Measurements from ENCODE around the gene ABCB6. TPM values are rescaled to one million over a fixed set of nuclear protein-coding genes. Genes with fewer than 3 reads are reported as not detected.

ABCB6 gene
- total RNA-seq, 1 donor, result 1.3 TPM

- H3K4me1 ChIP-seq (ENCODE audit: insufficient read depth, low read length), result peaks cover 79% of the 10 kb centered on the region
These were observed 30.6 kb upstream of the ABCB6 start for GRCh38 chr2:219249203-219249980.

GRCh38 chr2:219248845-219249202 lies 30.1 kb upstream of the ABCB6 start:
- Histone ChIP-seq H3K4me1 (ENCODE audit: insufficient read depth, low read length) (peaks cover 84% of the 10 kb centered on the region), H3K4me3 (ENCODE audit: low read length) (peak overlapping the region; percentile 22), H3K27me3 (ENCODE audit: insufficient read depth, low read length) (no peaks in the 10 kb centered on the region), H3K9me3 (ENCODE audit: low read depth, low read length) (no peaks in the 10 kb centered on the region)

More at GRCh38 chr2:219249203-219249980, 30.6 kb upstream of the ABCB6 start:
- Histone ChIP-seq H3K9me3 (ENCODE audit: low read depth, low read length) (no peaks in the 10 kb centered on the region), H3K27me3 (ENCODE audit: insufficient read depth, low read length) (no peaks in the 10 kb centered on the region), H3K4me3 (ENCODE audit: low read length) (peak overlapping the region; percentile 22)

- H3K4me3 ChIP-seq (ENCODE audit: low read length), result no peak overlapping the region
These were observed 29.2 kb upstream of the ABCB6 start for GRCh38 chr2:219247678-219248642.

GRCh38 chr2:219246559-219246958 lies 27.8 kb upstream of the ABCB6 start:
- H3K9me3 ChIP-seq (ENCODE audit: low read depth, low read length), result no peaks in the 10 kb centered on the region
- peaks cover 79% of the 10 kb centered on the region for H3K4me1 ChIP-seq (ENCODE audit: insufficient read depth, low read length)
- H3K27me3 ChIP-seq (ENCODE audit: insufficient read depth, low read length), result no peaks in the 10 kb centered on the region
- H3K4me3 ChIP-seq (ENCODE audit: low read length), result no peak overlapping the region

More at GRCh38 chr2:219247678-219248642, 29.2 kb upstream of the ABCB6 start:
- Histone ChIP-seq H3K27me3 (ENCODE audit: insufficient read depth, low read length) (no peaks in the 10 kb centered on the region), H3K4me1 (ENCODE audit: insufficient read depth, low read length) (peaks cover 86% of the 10 kb centered on the region), H3K9me3 (ENCODE audit: low read depth, low read length) (no peaks in the 10 kb centered on the region)

GRCh38 chr2:219245899-219246230 lies 27.1 kb upstream of the ABCB6 start:
- H3K9me3 ChIP-seq (ENCODE audit: low read depth, low read length), result no peaks in the 10 kb centered on the region
- no peaks in the 10 kb centered on the region for H3K27me3 ChIP-seq (ENCODE audit: insufficient read depth, low read length)
- H3K4me1 ChIP-seq (ENCODE audit: insufficient read depth, low read length), result peaks cover 72% of the 10 kb centered on the region
- peak overlapping the region; percentile 81 for H3K4me3 ChIP-seq (ENCODE audit: low read length)

- no peaks in the 10 kb centered on the region for H3K27me3 ChIP-seq (ENCODE audit: insufficient read depth, low read length)
- H3K9me3 ChIP-seq (ENCODE audit: low read depth, low read length), result no peaks in the 10 kb centered on the region
- H3K4me1 ChIP-seq (ENCODE audit: insufficient read depth, low read length), result peaks cover 66% of the 10 kb centered on the region
- H3K4me3 ChIP-seq (ENCODE audit: low read length), result peak within 1 kb of the TSS; percentile 81
These were observed 26.6 kb upstream of the ABCB6 start, which contains the start of the genes GLB1L and STK16 for GRCh38 chr2:219245148-219245898. Gene GLB1L (minus strand): TSS chr2:219245444. CDS start chr2:219243573, 1,871 bp downstream. Gene STK16 (plus strand): TSS chr2:219245479. CDS start chr2:219246000, 521 bp downstream.

- H3K4me3 ChIP-seq (ENCODE audit: low read length), result peak overlapping the region; percentile 81
- H3K27me3 ChIP-seq (ENCODE audit: insufficient read depth, low read length), result no peaks in the 10 kb centered on the region
- no peaks in the 10 kb centered on the region for H3K9me3 ChIP-seq (ENCODE audit: low read depth, low read length)
- peaks cover 61% of the 10 kb centered on the region for H3K4me1 ChIP-seq (ENCODE audit: insufficient read depth, low read length)
These were observed 26.0 kb upstream of the ABCB6 start for GRCh38 chr2:219244789-219245147.

GRCh38 chr2:219243291-219243761 lies 24.6 kb upstream of the ABCB6 start:
- peaks cover 46% of the 10 kb centered on the region for H3K4me1 ChIP-seq (ENCODE audit: insufficient read depth, low read length)
- H3K27me3 ChIP-seq (ENCODE audit: insufficient read depth, low read length), result no peaks in the 10 kb centered on the region
- no peaks in the 10 kb centered on the region for H3K9me3 ChIP-seq (ENCODE audit: low read depth, low read length)
- H3K4me3 ChIP-seq (ENCODE audit: low read length), result no peak overlapping the region

GRCh38 chr2:219234331-219234730 lies 15.6 kb upstream of the ABCB6 start:
- no peaks in the 10 kb centered on the region for H3K27me3 ChIP-seq (ENCODE audit: insufficient read depth, low read length)
- H3K4me1 ChIP-seq (ENCODE audit: insufficient read depth, low read length), result peaks cover 12% of the 10 kb centered on the region
- no peak overlapping the region for H3K4me3 ChIP-seq (ENCODE audit: low read length)
- no peaks in the 10 kb centered on the region for H3K9me3 ChIP-seq (ENCODE audit: low read depth, low read length)

- Histone ChIP-seq H3K4me1 (ENCODE audit: insufficient read depth, low read length) (peaks cover 46% of the 10 kb centered on the region), H3K9me3 (ENCODE audit: low read depth, low read length) (no peaks in the 10 kb centered on the region), H3K4me3 (ENCODE audit: low read length) (peak overlapping the region; percentile 80), H3K27me3 (ENCODE audit: insufficient read depth, low read length) (no peaks in the 10 kb centered on the region)
These were observed 11.3 kb upstream of the ABCB6 start for GRCh38 chr2:219230059-219230540.

- Histone ChIP-seq H3K27me3 (ENCODE audit: insufficient read depth, low read length) (no peaks in the 10 kb centered on the region), H3K9me3 (ENCODE audit: low read depth, low read length) (no peaks in the 10 kb centered on the region), H3K4me1 (ENCODE audit: insufficient read depth, low read length) (peaks cover 51% of the 10 kb centered on the region), H3K4me3 (ENCODE audit: low read length) (peak within 1 kb of the TSS; percentile 80)
These were observed 10.7 kb upstream of the ABCB6 start, which contains the start of the genes ANKZF1 and ATG9A for GRCh38 chr2:219229305-219230058. Gene ANKZF1 (plus strand): TSS chr2:219229806. CDS start chr2:219230258, 452 bp downstream. Gene ATG9A (minus strand): TSS chr2:219229636. CDS start chr2:219228024, 1,612 bp downstream.

- Histone ChIP-seq H3K9me3 (ENCODE audit: low read depth, low read length) (no peaks in the 10 kb centered on the region), H3K4me3 (ENCODE audit: low read length) (peak overlapping the region; percentile 80)
These were observed 10.2 kb upstream of the ABCB6 start for GRCh38 chr2:219228911-219229304.

GRCh38 chr2:219228041-219228910 lies 9.5 kb upstream of the ABCB6 start:
- Histone ChIP-seq H3K27me3 (ENCODE audit: insufficient read depth, low read length) (no peaks in the 10 kb centered on the region), H3K4me3 (ENCODE audit: low read length) (peak overlapping the region; percentile 80), H3K4me1 (ENCODE audit: insufficient read depth, low read length) (peaks cover 51% of the 10 kb centered on the region), H3K9me3 (ENCODE audit: low read depth, low read length) (no peaks in the 10 kb centered on the region)

More at GRCh38 chr2:219228911-219229304, 10.2 kb upstream of the ABCB6 start:
- no peaks in the 10 kb centered on the region for H3K27me3 ChIP-seq (ENCODE audit: insufficient read depth, low read length)
- peaks cover 51% of the 10 kb centered on the region for H3K4me1 ChIP-seq (ENCODE audit: insufficient read depth, low read length)
